Kidney capillary endothelial cell (primary cell): Measurements from ENCODE around the gene MAD1L1.

Source experiments
- DNase-seq: peaks from one replicate; pipeline ENCODE4 v3.0.0-alpha.2; 2018; ENCODE audit warnings: low spot score

MAD1L1 gene

GRCh38 chr7:1952169-1952760 lies 280.5 kb downstream of the MAD1L1 start:
- no peak for DNase-seq

DNA sequence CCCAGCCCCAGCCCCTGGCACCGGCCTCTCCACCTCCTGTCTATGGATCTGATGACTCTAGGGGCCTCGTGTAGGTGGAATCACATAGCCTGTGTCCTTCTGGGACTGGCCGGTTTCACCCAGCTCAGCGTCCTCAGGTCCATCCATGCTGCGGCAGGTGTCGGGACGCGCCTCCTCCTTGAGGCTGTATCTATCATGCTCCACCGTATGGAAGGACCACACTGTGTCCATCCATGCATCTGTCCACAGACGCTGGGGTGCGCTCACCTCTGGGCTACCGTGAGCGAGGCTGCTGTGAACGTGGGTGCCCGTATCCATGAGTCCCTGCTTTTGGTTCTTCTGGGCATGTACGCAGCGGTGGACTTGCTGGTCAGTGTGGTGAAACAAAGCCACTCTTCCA lies 281.1 kb downstream of the MAD1L1 start:
- DNase-seq = no peak

GRCh38 chr7:1951159-1951536 lies 281.6 kb downstream of the MAD1L1 start:
- DNase-seq = peak; percentile 21

DNA sequence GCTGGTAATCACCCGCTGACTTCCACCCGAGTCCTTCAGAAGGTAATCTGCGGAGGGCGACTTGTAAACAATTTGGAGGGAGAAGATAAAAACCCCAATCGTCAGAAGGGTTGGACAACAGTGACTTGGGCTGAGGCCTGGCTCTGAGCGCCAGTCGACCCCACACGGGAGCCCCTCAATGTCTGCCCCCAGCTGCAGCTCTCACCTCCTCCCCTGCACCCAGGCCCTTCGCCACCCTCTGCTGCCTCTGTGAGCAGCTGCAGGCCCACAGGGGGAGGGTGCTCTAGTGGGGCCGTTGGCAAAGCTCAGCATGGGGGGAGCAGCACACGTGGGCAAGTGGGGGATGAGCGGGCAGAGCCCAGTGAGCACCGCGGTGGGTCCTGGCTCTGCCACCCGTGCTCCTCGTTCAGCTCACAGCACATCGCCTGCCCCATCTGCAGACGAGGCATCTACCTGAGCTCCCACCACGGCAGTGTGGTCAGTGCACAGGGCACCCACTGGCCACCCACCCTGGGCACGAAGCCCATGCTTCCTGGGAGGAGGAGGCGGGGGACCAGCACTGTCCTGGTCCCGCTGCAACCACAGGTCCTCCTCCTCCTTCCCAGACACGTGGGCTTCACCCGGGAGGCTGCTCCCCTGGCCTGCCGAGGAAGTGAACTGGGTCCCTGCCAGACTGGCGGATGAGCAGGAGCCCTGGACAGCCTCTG lies 282.1 kb downstream of the MAD1L1 start:
- no peak for DNase-seq

GRCh38 chr7:1950066-1950451 lies 282.7 kb downstream of the MAD1L1 start:
- no peak for DNase-seq

DNA sequence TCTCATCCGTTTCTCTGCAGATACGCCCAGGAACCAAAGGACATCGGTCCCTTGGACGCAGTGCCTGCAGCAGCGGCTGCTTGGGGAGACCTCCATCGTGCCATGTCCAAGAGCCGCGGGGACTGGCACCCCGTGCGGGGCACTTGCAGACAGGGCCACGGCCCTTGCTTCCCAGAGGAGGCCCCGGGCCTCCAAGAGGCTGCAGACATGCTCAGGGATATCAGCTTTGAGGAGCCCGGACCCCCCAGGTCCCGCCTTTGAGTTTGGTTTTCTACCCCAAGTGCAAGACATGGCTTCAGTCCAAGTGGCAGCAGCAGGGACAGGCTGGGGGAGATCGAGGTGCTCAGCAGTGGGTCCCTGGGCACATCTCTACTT lies 283.1 kb downstream of the MAD1L1 start:
- no peak for DNase-seq

GRCh38 chr7:1948887-1949680 lies 283.7 kb downstream of the MAD1L1 start:
- no peak for DNase-seq

GRCh38 chr7:1948301-1948796 lies 284.4 kb downstream of the MAD1L1 start:
- no peak for DNase-seq

- no peak for DNase-seq
These were observed 285.0 kb downstream of the MAD1L1 start for GRCh38 chr7:1947586-1948217.

DNA sequence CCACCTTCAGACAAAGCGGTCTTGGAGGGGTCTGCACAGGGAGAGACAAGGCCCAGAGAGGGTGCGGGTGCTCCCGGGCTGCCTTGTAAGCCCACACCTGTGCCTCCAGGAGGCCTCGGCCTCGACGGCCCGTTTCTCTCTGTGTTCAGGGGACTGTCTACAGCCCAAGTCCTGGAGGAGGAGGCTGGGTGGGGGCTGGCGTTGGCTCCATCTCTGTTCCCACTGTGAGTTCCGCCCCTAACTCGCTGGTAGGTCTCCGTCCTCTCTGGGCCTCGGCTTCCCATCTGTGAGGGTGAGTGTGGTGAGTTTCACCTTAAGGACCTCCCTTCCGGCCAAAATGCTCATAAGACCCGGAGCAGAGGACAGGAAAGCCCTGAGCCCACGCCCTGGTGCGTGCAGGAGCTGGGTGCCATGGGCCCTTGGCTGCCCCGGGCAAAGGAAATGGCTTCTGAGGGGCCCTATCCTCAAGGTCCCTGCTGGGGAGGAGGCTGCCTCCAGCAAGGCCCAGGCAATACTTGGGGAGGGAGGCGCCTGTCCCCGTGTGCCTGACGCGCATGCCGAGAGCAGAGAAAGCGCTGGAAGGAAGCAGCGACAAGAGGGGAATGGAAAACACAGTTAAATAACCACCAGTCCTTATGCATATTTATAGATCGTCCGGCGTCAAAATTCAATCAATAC lies 285.8 kb downstream of the MAD1L1 start:
- no peak for DNase-seq

DNA sequence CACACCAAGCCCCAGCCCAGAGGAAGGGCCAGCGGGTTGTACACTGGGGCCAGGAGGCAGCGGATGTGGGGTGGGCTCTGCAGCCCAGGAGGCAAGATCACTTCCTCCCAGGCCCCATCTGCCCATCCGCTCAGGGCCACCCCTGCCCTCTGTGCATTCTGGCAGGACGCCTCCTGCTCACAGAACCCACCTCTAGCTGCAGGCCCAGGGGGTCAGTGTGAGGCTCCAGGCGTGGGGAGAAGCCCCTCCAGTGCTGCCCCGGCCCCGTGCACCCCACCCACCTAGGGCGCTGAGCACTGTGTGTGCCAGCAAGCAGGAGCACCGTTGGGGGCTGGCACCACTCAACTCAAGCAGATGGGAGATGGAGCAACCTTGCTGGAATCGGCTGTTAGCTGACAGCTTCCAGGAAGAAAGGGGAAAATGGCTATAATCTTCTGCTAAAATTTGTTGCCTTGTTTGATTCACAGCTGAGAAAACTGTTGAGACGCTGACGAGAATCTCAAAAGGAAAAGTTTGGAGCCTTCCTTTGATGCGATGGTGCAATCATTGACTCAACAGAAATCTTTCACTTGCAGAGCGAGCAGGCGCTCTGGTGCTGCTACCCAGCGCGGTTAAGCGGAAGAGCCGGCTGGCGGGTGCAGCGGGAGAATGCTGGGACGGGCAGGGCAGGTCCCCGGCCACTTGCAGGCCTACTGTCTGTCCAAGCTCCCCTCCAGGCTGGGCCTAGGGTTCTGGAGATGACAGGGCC lies 286.5 kb downstream of the MAD1L1 start:
- no peak for DNase-seq

- DNase-seq = no peak
These were observed 287.2 kb downstream of the MAD1L1 start for GRCh38 chr7:1945558-1945957.

DNA sequence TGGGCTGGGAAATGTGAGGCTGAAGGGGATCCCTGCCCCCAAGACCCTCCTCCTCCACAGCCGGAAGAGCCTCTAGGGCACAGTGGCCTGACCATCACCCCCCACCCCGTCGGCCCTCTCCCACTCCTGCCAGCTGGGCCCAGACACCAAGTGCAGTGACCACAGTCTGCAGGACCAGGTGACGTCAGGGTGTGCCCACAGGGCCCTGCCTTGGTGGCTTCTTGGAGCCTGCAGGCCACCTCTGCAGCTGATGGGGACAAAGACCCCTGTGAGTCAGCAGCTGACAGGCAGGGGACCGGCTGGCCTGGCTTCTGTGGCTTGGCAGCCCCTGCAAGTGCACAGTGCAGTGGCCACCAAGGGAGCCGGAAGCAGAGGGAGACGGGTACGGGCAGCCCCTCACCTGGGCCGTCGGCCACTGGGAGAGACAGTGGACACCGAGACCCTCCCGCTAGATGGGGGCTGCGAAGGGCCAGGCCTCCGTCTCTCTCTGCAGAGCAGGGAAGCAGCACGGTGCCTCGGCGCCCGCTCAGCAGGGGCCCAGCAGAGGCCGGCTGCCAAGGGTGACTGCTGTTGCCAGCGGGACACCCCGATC lies 288.0 kb downstream of the MAD1L1 start:
- no peak for DNase-seq

DNA sequence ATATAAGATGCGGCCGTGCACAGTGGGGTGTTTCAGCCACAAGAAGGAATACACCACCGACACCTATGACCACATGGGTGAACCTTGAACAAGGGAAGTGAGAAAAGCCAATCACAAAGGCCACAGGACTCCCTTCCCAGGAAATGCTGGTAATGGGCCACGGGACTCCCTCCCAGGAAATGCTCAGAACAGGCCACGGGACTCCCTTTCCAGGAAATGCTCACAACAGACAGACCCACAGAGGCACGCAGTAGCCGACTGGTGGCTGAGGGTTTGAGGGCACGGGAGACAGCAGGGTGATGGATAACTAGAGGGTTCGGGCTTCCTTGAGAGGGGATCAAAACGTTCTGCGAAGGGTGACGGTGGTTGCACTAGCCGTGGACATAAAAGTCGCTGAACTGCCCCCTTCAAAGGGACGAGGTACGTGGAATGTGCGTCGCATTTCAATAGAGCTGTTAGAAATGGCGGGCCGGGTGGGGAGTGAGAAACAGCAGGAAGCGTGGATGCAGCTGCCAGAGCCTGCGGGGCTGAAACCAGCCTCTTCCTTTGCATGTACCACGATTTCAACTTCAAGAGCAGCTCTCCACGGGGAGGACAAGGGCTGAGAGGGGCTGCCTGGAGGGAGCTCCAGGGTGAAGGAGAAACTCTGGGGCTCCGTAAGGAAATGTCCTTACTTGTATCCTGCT lies 288.7 kb downstream of the MAD1L1 start:
- DNase-seq = no peak

- no peak for DNase-seq
These were observed 289.4 kb downstream of the MAD1L1 start for GRCh38 chr7:1943326-1943725.

- no peak for DNase-seq
These were observed 289.8 kb downstream of the MAD1L1 start for GRCh38 chr7:1942941-1943289.

GRCh38 chr7:1942243-1942940 lies 290.4 kb downstream of the MAD1L1 start:
- DNase-seq = no peak

- DNase-seq = no peak
These were observed 291.1 kb downstream of the MAD1L1 start for GRCh38 chr7:1941464-1942242.

DNA sequence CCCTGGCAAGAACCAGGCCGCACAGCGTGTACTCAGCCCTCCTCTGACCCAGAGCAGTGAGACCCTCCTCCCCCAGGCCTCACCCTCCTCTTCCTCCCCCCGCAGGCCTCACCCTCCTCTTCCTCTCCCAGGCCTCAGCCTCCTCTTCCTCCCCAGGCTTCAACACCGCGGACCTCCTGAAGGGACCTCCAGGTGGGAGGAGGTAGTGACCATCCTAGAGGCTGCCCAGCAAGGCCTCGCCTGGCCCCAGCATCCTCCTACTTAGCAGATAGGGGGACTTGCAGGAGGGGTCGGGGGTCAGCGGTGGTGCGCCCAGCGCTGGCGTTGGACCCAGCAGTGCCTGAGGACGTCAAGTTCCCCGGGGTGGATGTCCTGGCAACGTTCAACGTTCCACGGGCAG lies 291.9 kb downstream of the MAD1L1 start:
- DNase-seq = no peak
